GM12875 (cell line): ENCODE results near the gene OGFR.
A peak's percentile ranks its signal among the peaks of the same experiment; 100 is the strongest.

Source experiments
- H3K4me3 ChIP-seq: one replicate; pipeline ENCODE4 v1.5.1; 2011; ENCODE audit warnings: low read depth, low read length, control low read depth
- TF ChIP-seq, protein P1 (sequence below): IDR thresholded peaks from 2 replicates; pipeline ENCODE4 v1.5.1; 2011; ENCODE audit warnings: low read depth, mild to moderate bottlenecking, control low read depth, inconsistent platforms, low read length, moderate library complexity, borderline replicate concordance; ENCODE audit not compliant: insufficient read depth

Gene OGFR

DNA sequence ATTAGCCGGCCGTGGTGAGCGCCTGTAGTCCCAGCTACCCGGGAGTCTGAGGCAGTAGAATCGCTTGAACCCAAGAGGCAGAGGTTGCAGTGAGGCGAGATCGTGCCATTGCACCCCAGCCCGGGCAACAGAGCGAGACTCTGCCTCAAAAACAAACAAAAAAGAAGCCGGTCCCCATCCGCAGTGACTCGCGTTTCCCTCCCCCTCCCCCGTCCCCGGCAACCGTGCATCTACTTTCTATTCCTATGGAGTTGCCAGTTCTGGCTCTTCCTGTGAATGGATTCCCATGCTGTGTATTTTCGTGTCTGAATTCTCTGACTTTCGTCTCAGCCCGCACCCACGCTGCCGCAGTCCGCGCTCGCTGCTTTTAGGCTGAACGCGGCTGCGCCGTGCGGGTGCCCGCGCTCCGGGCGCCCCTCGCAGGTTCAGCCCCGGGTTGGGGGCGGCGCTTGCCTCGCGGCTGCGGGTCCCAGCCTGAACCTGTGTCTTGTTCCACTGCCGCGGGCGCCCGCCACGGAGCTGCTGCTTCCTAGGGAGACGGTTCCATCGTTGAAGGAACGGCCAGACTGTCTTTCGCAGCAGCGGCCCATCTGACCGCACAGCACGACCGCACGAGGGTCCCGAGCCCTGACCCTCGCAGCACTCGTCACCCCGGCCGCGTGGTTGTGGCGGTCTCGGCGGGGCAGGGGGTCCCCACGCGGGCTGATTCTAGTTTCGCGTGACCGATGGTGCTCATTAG, 9.4 kb upstream of the OGFR start:
- peak overlapping the region; percentile 60 for H3K4me3 ChIP-seq
- TF ChIP-seq, protein P1, sequence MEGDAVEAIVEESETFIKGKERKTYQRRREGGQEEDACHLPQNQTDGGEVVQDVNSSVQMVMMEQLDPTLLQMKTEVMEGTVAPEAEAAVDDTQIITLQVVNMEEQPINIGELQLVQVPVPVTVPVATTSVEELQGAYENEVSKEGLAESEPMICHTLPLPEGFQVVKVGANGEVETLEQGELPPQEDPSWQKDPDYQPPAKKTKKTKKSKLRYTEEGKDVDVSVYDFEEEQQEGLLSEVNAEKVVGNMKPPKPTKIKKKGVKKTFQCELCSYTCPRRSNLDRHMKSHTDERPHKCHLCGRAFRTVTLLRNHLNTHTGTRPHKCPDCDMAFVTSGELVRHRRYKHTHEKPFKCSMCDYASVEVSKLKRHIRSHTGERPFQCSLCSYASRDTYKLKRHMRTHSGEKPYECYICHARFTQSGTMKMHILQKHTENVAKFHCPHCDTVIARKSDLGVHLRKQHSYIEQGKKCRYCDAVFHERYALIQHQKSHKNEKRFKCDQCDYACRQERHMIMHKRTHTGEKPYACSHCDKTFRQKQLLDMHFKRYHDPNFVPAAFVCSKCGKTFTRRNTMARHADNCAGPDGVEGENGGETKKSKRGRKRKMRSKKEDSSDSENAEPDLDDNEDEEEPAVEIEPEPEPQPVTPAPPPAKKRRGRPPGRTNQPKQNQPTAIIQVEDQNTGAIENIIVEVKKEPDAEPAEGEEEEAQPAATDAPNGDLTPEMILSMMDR = no peak

DNA sequence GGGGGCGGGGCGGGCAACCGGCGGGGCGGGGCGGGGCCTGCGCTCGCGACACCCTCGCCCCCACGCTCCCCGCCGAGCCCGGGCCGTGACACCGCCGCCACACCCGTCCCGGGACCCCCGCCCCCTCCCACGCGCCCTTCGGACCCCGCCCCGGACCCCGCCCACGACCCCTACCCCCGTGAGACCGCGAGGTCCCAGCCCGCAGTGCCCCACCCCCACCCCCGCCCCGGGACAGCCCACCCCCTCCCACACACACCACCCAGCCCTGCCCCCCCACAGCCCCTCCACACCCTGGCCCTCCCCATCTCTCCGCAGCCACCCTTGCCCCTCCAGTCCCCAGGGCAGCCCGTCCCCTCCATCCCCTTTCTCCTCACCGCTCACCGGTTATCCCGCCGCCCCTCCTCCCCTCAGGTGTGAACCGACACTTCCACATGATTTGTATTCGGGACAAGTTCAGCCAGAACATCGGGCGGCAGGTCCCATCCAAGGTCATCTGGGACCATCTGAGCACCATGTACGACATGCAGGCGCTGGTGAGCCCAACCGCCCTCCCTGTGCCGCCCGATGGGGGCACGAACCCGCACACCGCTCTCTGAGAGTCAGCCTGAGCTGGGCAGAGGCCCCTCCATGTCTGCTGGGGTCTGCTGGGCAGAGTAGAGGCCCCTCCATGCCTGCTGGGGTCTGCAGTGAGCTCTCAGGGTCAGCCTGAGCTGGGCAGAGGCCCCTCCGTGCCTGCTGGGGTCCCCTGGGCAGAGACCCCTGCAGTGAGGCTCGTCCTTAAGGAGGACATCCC, 7.7 kb upstream of the OGFR start:
- H3K4me3 ChIP-seq = peak overlapping the region; percentile 66
- TF ChIP-seq, protein P1 = no peak

DNA sequence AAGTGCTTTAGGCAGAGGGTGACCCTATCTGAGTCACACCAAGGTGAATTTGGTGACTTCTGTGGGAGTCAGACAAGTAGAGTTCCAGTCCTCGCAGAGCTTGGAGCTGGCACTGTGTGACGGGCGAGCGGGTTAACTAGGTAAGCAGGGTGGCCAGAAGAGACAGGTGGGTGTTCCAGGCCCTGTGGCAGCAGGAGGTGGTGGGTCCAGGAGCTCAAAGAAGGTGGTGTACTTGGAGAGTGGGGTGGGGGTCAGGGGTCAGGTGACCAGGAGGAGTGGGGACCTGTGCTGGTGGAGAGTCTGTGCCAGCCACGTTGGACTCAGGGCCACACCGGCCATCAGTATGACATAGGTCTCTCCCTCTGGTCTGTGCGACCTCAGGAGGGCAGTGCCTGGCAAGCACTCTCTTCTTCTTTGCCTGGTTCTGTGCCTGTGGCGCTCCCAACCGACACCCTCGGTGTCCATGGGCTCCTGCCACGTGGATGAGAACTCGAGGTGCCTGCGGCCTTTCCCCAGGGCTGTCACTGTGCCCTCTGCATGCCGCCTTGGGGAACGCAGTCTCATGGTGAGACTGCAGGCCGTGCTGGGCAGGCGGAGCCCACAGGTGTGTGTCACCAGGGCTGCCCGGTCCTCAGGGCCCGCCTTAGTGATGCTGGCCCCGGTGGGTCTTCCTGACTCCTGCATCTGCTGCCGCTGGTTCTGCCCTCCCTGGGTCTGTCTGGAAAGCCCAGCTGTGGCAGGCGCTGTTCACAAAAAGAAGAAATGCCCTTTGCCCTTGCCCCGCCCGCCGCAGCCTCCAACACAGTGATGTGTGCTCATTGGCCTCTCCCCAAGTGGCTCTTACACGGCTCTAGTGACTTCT, 6.7 kb upstream of the OGFR start:
- TF ChIP-seq, protein P1 = no peak
- H3K4me3 ChIP-seq = no peak overlapping the region

DNA sequence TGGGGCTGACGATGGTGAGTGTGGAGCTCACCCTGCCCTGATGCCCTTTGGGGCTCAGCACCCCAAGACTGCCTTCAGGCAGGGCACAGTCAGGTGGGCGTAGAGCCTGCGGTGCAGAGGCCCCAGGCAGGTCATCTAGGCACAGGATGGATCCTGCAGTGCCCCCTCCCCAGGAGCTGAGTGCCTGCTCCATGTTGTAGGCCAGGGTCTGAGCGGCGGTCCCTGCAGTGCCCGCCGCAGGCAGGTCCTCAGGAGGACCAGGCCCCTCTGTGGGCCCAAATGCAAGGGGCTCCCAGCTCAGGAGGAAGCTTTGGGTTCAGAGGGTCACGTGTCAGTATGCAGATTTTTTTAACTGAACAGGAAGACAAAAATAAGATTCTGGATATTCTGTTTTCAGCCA, 5.6 kb upstream of the OGFR start:
- TF ChIP-seq, protein P1 = no peak
- H3K4me3 ChIP-seq = no peak overlapping the region

DNA sequence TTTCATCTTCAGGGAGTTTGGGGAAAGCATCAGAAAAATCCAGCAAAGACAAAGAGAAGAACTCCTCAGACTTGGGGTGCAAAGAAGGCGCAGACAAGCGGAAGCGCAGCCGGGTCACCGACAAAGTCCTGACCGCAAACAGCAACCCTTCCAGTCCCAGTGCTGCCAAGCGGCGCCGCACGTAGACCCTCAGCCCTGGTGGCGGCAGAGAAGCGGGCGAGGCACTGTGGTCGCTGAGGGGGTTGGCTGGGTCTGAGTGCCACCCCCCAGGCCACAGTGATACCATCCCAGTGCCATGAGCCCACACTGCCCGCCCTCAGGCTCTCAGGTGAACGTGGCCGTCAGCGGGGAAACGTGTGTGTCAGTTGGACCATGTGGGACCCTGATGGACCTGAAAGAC, 5.2 kb upstream of the OGFR start:
- H3K4me3 ChIP-seq = no peak overlapping the region
- TF ChIP-seq, protein P1 = no peak

DNA sequence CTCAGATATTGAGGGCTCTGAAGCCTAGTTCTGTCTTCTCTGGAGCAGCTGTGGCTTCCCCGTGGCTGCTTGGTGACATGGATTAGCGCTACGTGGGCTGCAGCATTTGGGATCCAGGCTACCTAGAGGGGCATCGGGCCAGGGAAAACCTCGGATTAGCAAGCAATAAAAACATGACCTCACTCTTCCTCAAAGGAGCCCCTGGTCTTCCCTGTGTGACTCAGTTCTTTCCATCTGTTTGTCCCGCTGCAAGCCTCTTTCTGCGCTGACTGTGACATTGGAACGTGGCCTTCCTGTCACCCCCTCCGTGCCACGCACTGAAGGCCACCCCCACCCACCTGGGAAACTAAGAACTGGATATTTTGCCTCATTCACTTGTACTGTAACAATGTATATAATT, 4.8 kb upstream of the OGFR start:
- TF ChIP-seq, protein P1 = no peak
- no peak overlapping the region for H3K4me3 ChIP-seq
